K562 (cell line): ENCODE results near the gene CLCN6. TPM values are rescaled to one million over a fixed set of nuclear protein-coding genes. Genes with fewer than 3 reads are reported as not detected.
A peak's percentile ranks its signal among the peaks of the same experiment; 100 is the strongest.

Source experiments
- ADNP ChIP-seq: fragments of 200-800 bp; sonication (Bioruptor generic); IDR thresholded peaks from 2 replicates; pipeline ENCODE4 v1.6.1; 2016; ENCODE audit warnings: missing genetic modification characterization, missing compliant biosample characterization
- ARNT ChIP-seq, 2 experiments: fragments of 450-650 bp; IDR thresholded peaks; 2 replicates each; pipeline ENCODE4 v1.6.1; 2016; ENCODE audit warnings: mild to moderate bottlenecking in 1 of 2
- BCOR ChIP-seq: fragments of 450-650 bp; IDR thresholded peaks from 2 replicates; pipeline ENCODE4 v1.6.1; 2016
- BRD9 ChIP-seq: fragments of 450-650 bp; IDR thresholded peaks from 2 replicates; pipeline ENCODE4 v1.6.1; 2018; ENCODE audit warnings: low read depth; ENCODE audit not compliant: partially characterized antibody
- ETV6 ChIP-seq, 3 experiments: fragments of 150-350 bp in 1 of 3; sonication (generic) in 1 of 3; formaldehyde crosslinking in 1 of 3; IDR thresholded peaks; 2 replicates each; pipeline versions ENCODE4 v1.6.1 to v1.8.0; 2014 to 2022; ENCODE audit warnings: borderline replicate concordance in 2 of 3, low read depth in 2 of 3, antibody characterized with exemption in 1 of 3, low read length in 1 of 3, mild to moderate bottlenecking in 1 of 3, missing genetic modification reagents in 1 of 3
- FOXA3 ChIP-seq, 2 experiments: fragments of 450-650 bp in 1 of 2; sonication (generic) in 1 of 2; formaldehyde crosslinking; IDR thresholded peaks in 1 of 2; conservative IDR thresholded peaks in 1 of 2; 2 replicates each; pipeline versions ENCODE4 v1.4.0 to v1.8.0; 2020 to 2022; ENCODE audit warnings: mild to moderate bottlenecking in 2 of 2, missing genetic modification reagents in 1 of 2
- GATAD2A ChIP-seq: fragments of 450-650 bp; IDR thresholded peaks from 2 replicates; pipeline ENCODE4 v1.6.1; 2017
- KDM1A ChIP-seq, 2 experiments: fragments of 450-650 bp; IDR thresholded peaks; 2 replicates each; pipeline ENCODE4 v1.6.1; 2016; ENCODE audit warnings: mild to moderate bottlenecking in 2 of 2
- KDM4B ChIP-seq, 2 experiments: fragments of 450-650 bp in 1 of 2; sonication (generic) in 1 of 2; IDR thresholded peaks; 2 replicates each; pipeline ENCODE4 v1.6.1; 2016 to 2017; ENCODE audit warnings: borderline replicate concordance in 2 of 2, antibody characterized with exemption in 1 of 2, low read depth in 1 of 2, mild to moderate bottlenecking in 1 of 2
- MAZ ChIP-seq, 2 experiments: fragments of 450-650 bp in 1 of 2; sonication (generic) in 1 of 2; formaldehyde crosslinking; IDR thresholded peaks in 1 of 2; conservative IDR thresholded peaks in 1 of 2; 2 replicates each; pipeline versions ENCODE4 v1.4.0 to v1.5.0; 2020; ENCODE audit warnings: mild to moderate bottlenecking in 1 of 2, missing genetic modification reagents in 1 of 2
- MCM2 ChIP-seq: fragments of 450-650 bp; IDR thresholded peaks from 2 replicates; pipeline ENCODE4 v1.6.1; 2017; ENCODE audit warnings: low read depth, mild to moderate bottlenecking
- MCM3 ChIP-seq: fragments of 450-650 bp; IDR thresholded peaks from 2 replicates; pipeline ENCODE4 v1.6.1; 2016
- MNT ChIP-seq, 2 experiments: fragments of 450-650 bp; conservative IDR thresholded peaks; 2 replicates each; pipeline ENCODE4 v1.6.1; 2017; ENCODE audit warnings: mild to moderate bottlenecking in 2 of 2, moderate library complexity in 2 of 2
- MTA3 ChIP-seq: fragments of 450-650 bp; formaldehyde crosslinking; IDR thresholded peaks from 2 replicates; pipeline ENCODE4 v1.6.1; 2017; ENCODE audit warnings: mild to moderate bottlenecking, borderline replicate concordance
- NFXL1 ChIP-seq: fragments of 450-650 bp; formaldehyde crosslinking; IDR thresholded peaks from 2 replicates; pipeline ENCODE4 v1.4.0; 2021; ENCODE audit warnings: mild to moderate bottlenecking
- RBM22 ChIP-seq: fragments of 200-400 bp; formaldehyde crosslinking; IDR thresholded peaks from 2 replicates; pipeline ENCODE4 v1.6.1; 2018; ENCODE audit warnings: low read length, low read depth; ENCODE audit not compliant: poor library complexity, severe bottlenecking
- SETDB1 ChIP-seq: IDR thresholded peaks from one replicate; pipeline ENCODE4 v1.6.1; 2012; ENCODE audit warnings: low read length, control low read depth, inconsistent platforms
- STAT5B ChIP-seq: fragments of 250-450 bp; sonication (Bioruptor Pico); IDR thresholded peaks from 2 replicates; pipeline ENCODE4 v1.8.0; 2021; ENCODE audit warnings: mild to moderate bottlenecking, inconsistent platforms
- TCF3 ChIP-seq: sonication (generic); formaldehyde crosslinking; IDR thresholded peaks from 2 replicates; pipeline ENCODE4 v1.4.0; 2020; ENCODE audit warnings: mild to moderate bottlenecking, missing genetic modification reagents
- ZEB2 ChIP-seq: fragments of 450-650 bp; IDR thresholded peaks from 2 replicates; pipeline ENCODE4 v1.6.1; 2016
- ZNF561 ChIP-seq: fragments of 450-650 bp; formaldehyde crosslinking; conservative IDR thresholded peaks from 2 replicates; pipeline ENCODE4 v1.4.0; 2020; ENCODE audit warnings: mild to moderate bottlenecking, moderate library complexity
- ZNF696 ChIP-seq: fragments of 250-450 bp; sonication (Bioruptor Pico); conservative IDR thresholded peaks from 2 replicates; pipeline ENCODE4 v1.4.0; 2020; ENCODE audit warnings: mild to moderate bottlenecking, moderate library complexity
- ZNF764 ChIP-seq: fragments of 250-450 bp; sonication (Bioruptor Pico); IDR thresholded peaks from 2 replicates; pipeline ENCODE4 v1.4.0; 2020; ENCODE audit warnings: low read depth, mild to moderate bottlenecking, moderate library complexity
- polyA plus RNA-seq, 8 experiments: library from polyadenylated mRNA; depleted of rRNA in 4 of 8; stranded (reverse) in 5 of 8; unstranded in 3 of 8; fragments of >200 nt; fragmentation: Nextera tagmentation in 2 of 8; fragmentation: Illumina TruSeq in 1 of 8; extraction: Ambion mirVana in 2 of 8; extraction: Trizol in 1 of 8; gene quantifications; 2 replicates each; pipeline versions ENCODE4 v1.2.1 to v1.2.3, GENCODE V29; 2011 to 2014; ENCODE audit warnings: inconsistent platforms in 1 of 8, missing spikeins in 1 of 8
- total RNA-seq, 7 experiments: library from RNA; depleted of rRNA in 6 of 7; stranded (reverse); fragments of >200 nt in 6 of 7; fragmentation: Illumina TruSeq in 2 of 7; extraction: Trizol in 2 of 7; gene quantifications; 2 replicates each; pipeline versions ENCODE4 v1.2.1 to v1.2.3, GENCODE V29; 2011 to 2021; ENCODE audit warnings: low replicate concordance in 1 of 7
- TF ChIP-seq, protein P1 (sequence below): fragments of 450-650 bp; IDR thresholded peaks from 2 replicates; pipeline ENCODE4 v1.6.1; 2016
- TF ChIP-seq, protein P2 (sequence below): IDR thresholded peaks from 2 replicates; pipeline ENCODE4 v1.6.1; 2014; ENCODE audit warnings: antibody characterized with exemption

Gene CLCN6
- total and polyA plus RNA-seq, 9 of the 15 experiments (the other 6 are each of a cell fraction or from before 2014, with no cell fraction given): 2.0 to 21.8 (median 13.6) TPM

GRCh38 chr1:11784993-11785769, 20.8 kb upstream of the CLCN6 start (continued):
- no peak for TF ChIP-seq ADNP
- no peak for TF ChIP-seq STAT5B (CRISPR knock-in tag)
- TF ChIP-seq TCF3: peak; percentile 21; the same call in 1 of the 2 replicates
- peak; percentile 87; the same call in 1 of the 2 replicates for TF ChIP-seq MTA3
- TF ChIP-seq KDM4B (IDR thresholded peaks at IDR 0.05; ENCODE audit: borderline replicate concordance in 2 of 2, low read depth in 1 of 2): peak in 1 of 2 experiments; percentile 29; a peak in 1 of 4 replicates
- TF ChIP-seq RBM22: peak; percentile 96
- 0 out of 2 replicates have a peak, but pooled peaks have one; percentile 63 for TF ChIP-seq ZNF561 (CRISPR knock-in tag)
- no peak for TF ChIP-seq ARNT (IDR thresholded peaks at IDR 0.05)
- no peak for TF ChIP-seq SETDB1
- 0 out of 2 replicates have a peak, but pooled peaks have one; percentile 21 for TF ChIP-seq ZEB2
- TF ChIP-seq, protein P1, sequence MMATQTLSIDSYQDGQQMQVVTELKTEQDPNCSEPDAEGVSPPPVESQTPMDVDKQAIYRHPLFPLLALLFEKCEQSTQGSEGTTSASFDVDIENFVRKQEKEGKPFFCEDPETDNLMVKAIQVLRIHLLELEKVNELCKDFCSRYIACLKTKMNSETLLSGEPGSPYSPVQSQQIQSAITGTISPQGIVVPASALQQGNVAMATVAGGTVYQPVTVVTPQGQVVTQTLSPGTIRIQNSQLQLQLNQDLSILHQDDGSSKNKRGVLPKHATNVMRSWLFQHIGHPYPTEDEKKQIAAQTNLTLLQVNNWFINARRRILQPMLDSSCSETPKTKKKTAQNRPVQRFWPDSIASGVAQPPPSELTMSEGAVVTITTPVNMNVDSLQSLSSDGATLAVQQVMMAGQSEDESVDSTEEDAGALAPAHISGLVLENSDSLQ: 0 out of 2 replicates have a peak, but pooled peaks have one; percentile 11
- no peak for TF ChIP-seq MCM2
- TF ChIP-seq NFXL1 (CRISPR knock-in tag): 0 out of 2 replicates have a peak, but pooled peaks have one; percentile 8
- TF ChIP-seq MCM3: no peak
- no peak for TF ChIP-seq ETV6 (IDR thresholded peaks at IDR 0.05; ENCODE audit: borderline replicate concordance in 1 of 2, low read depth in 2 of 2, low read length in 1 of 2)
- no peak for TF ChIP-seq ETV6 (CRISPR knock-in tag; IDR thresholded peaks at IDR 0.05; ENCODE audit: borderline replicate concordance)
- no peak for TF ChIP-seq KDM1A (IDR thresholded peaks at IDR 0.05)
- peak in 1 of 2 experiments; percentile 53; a peak in 1 of 4 replicates for TF ChIP-seq MNT (conservative IDR thresholded peaks at IDR 0.05)
- 0 out of 2 replicates have a peak, but pooled peaks have one; percentile 43 for TF ChIP-seq GATAD2A
- peak; percentile 70 for TF ChIP-seq BRD9
- no peak for TF ChIP-seq ZNF696 (CRISPR knock-in tag)
- peak; percentile 16; the same call in 1 of the 2 replicates for TF ChIP-seq BCOR
- peak; percentile 75 to 88; a peak in 3 of 4 replicates for TF ChIP-seq MAZ (CRISPR knock-in tag; conservative IDR thresholded peaks at IDR 0.05 in 1 of 2, IDR thresholded peaks at IDR 0.05 in 1 of 2)
- TF ChIP-seq, protein P2, sequence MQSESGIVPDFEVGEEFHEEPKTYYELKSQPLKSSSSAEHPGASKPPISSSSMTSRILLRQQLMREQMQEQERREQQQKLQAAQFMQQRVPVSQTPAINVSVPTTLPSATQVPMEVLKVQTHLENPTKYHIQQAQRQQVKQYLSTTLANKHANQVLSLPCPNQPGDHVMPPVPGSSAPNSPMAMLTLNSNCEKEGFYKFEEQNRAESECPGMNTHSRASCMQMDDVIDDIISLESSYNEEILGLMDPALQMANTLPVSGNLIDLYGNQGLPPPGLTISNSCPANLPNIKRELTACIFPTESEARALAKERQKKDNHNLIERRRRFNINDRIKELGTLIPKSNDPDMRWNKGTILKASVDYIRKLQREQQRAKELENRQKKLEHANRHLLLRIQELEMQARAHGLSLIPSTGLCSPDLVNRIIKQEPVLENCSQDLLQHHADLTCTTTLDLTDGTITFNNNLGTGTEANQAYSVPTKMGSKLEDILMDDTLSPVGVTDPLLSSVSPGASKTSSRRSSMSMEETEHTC: no peak
- TF ChIP-seq FOXA3 (CRISPR knock-in tag; conservative IDR thresholded peaks at IDR 0.05 in 1 of 2, IDR thresholded peaks at IDR 0.05 in 1 of 2): 0 out of 4 replicates have a peak, but pooled peaks of 1 of the 2 experiments have one; percentile 69
- TF ChIP-seq ZNF764 (CRISPR knock-in tag): peak; percentile 54; the same call in 1 of the 2 replicates
